ENCODE results near the gene CCDC3.

GRCh38 chr10:12995425-12995861 lies 6.1 kb downstream of the CCDC3 start:
- TF ChIP-seq CTCF (IDR thresholded peaks at IDR 0.05): no peak
- no peak for TF ChIP-seq ZFX (IDR thresholded peaks at IDR 0.05; ENCODE audit: borderline replicate concordance)
